Kidney epithelial cell (primary cell): ENCODE data around the gene SPTLC1. TPM values are rescaled to one million over a fixed set of nuclear protein-coding genes. Genes with fewer than 3 reads are reported as not detected.

Experiments used
- DNase-seq: peaks from one replicate; pipeline ENCODE4 v3.0.0-alpha.2; 2010; ENCODE audit warnings: low read depth
- H3K27me3 ChIP-seq: 2 replicates; pipeline ENCODE4 v1.6.0; 2011; ENCODE audit warnings: low read length; ENCODE audit not compliant: control insufficient read depth, insufficient read depth
- H3K36me3 ChIP-seq: 2 replicates; pipeline ENCODE4 v1.5.1; 2011; ENCODE audit warnings: low read length; ENCODE audit not compliant: control insufficient read depth, insufficient read depth
- H3K4me3 ChIP-seq: 2 replicates; pipeline ENCODE4 v1.5.1; 2011; ENCODE audit warnings: low read depth, mild to moderate bottlenecking, control low read depth, low read length
- CTCF ChIP-seq: IDR thresholded peaks from 2 replicates; pipeline ENCODE4 v1.5.1; 2011; ENCODE audit warnings: mild to moderate bottlenecking, moderate library complexity, low read length, control low read depth, inconsistent platforms; ENCODE audit not compliant: insufficient read depth, poor library complexity, severe bottlenecking
- total RNA-seq: library from RNA; depleted of rRNA; stranded (reverse); fragments of >200 nt; gene quantifications from 2 replicates; pipeline ENCODE4 v1.2.3, GENCODE V29; 2015

SPTLC1 gene
- total RNA-seq, 1 donor from 2014 or later = 103 TPM

- DNase-seq = peak; percentile 67
- peaks cover 1% of the 10 kb centered on the region for H3K36me3 ChIP-seq
- H3K27me3 ChIP-seq = no peaks in the 10 kb centered on the region
- H3K4me3 ChIP-seq = no peak overlapping the region
- no peak for TF ChIP-seq CTCF
Observed at GRCh38 chr9:92100237-92100911, 14.8 kb downstream of the SPTLC1 start.

- no peak for TF ChIP-seq CTCF
- Histone ChIP-seq H3K27me3 (no peaks in the 10 kb centered on the region), H3K4me3 (no peak overlapping the region), H3K36me3 (peaks cover 1% of the 10 kb centered on the region)
- no peak for DNase-seq
Observed at GRCh38 chr9:92098638-92099037, 16.6 kb downstream of the SPTLC1 start.

GRCh38 chr9:92097997-92098482 is 17.2 kb downstream of the SPTLC1 start:
- no peak for TF ChIP-seq CTCF
- peak; percentile 79 for DNase-seq

GRCh38 chr9:92095236-92095635 is 20.0 kb downstream of the SPTLC1 start:
- TF ChIP-seq CTCF = no peak

More at GRCh38 chr9:92097997-92098482, 17.2 kb downstream of the SPTLC1 start:
- H3K4me3 ChIP-seq = peak overlapping the region; percentile 28
- H3K36me3 ChIP-seq = peaks cover 1% of the 10 kb centered on the region
- no peaks in the 10 kb centered on the region for H3K27me3 ChIP-seq

GRCh38 chr9:92094655-92095054 is 20.6 kb downstream of the SPTLC1 start:
- Histone ChIP-seq H3K36me3 (peaks cover 1% of the 10 kb centered on the region), H3K27me3 (no peaks in the 10 kb centered on the region), H3K4me3 (no peak overlapping the region)
- no peak for DNase-seq
- no peak for TF ChIP-seq CTCF

More at GRCh38 chr9:92095236-92095635, 20.0 kb downstream of the SPTLC1 start:
- no peak for DNase-seq
- H3K36me3 ChIP-seq = peaks cover 1% of the 10 kb centered on the region
- H3K27me3 ChIP-seq = no peaks in the 10 kb centered on the region
- no peak overlapping the region for H3K4me3 ChIP-seq

GRCh38 chr9:92077888-92078287 is 37.3 kb downstream of the SPTLC1 start:
- DNase-seq = no peak
- TF ChIP-seq CTCF = no peak
- Histone ChIP-seq H3K27me3 (no peaks in the 10 kb centered on the region), H3K36me3 (no peaks in the 10 kb centered on the region), H3K4me3 (no peak overlapping the region)
